ENCODE results near the gene ROM1. TPM values are rescaled to one million over a fixed set of nuclear protein-coding genes. Genes with fewer than 3 reads are reported as not detected.
"Not testable (repeated sequence)": the region's sequence is repeated elsewhere in the genome, so short reads cannot be mapped to it uniquely, and the experiment has no call there.

The ROM1 gene
- total RNA-seq, 4 donors from 2014 or later = 3.0 to 18.3 (median 10.7) TPM

DNA sequence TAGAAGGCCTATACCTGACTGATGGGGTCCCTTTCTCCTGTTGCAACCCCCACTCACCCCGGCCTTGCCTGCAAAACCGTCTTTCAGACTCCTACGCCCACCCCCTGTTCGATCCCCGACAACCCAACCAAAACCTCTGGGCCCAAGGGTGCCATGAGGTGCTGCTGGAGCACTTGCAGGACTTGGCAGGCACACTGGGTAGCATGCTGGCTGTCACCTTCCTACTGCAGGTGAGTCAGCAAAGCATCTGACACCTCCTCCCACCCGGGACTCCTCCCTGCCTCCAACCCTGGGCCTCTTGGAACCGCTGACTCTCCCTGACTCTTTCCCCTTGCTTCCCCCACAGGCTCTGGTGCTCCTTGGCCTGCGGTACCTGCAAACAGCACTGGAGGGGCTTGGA lies 1.2 kb downstream of the ROM1 start:
- TF ChIP-seq, protein P1, sequence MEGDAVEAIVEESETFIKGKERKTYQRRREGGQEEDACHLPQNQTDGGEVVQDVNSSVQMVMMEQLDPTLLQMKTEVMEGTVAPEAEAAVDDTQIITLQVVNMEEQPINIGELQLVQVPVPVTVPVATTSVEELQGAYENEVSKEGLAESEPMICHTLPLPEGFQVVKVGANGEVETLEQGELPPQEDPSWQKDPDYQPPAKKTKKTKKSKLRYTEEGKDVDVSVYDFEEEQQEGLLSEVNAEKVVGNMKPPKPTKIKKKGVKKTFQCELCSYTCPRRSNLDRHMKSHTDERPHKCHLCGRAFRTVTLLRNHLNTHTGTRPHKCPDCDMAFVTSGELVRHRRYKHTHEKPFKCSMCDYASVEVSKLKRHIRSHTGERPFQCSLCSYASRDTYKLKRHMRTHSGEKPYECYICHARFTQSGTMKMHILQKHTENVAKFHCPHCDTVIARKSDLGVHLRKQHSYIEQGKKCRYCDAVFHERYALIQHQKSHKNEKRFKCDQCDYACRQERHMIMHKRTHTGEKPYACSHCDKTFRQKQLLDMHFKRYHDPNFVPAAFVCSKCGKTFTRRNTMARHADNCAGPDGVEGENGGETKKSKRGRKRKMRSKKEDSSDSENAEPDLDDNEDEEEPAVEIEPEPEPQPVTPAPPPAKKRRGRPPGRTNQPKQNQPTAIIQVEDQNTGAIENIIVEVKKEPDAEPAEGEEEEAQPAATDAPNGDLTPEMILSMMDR (IDR thresholded peaks at IDR 0.05) = no peak
- TF ChIP-seq POLR2AphosphoS5 (IDR thresholded peaks at IDR 0.05) (no peak), EP300 (IDR thresholded peaks at IDR 0.05) (no peak), POLR2A (IDR thresholded peaks at IDR 0.05) (no peak)
- Histone ChIP-seq H3K9me3 (no peaks in the 10 kb centered on the region), H3K27ac (peak overlapping the region in 3 of 4 donors; percentile 96 to 98 (median 96)), H3K27me3 (no peaks in the 10 kb centered on the region), H3K4me3 (no peak overlapping the region), H3K36me3 (peaks cover 0 to 63% of the 10 kb centered on the region in 2 donors), H3K4me1 (peaks cover 2 to 44% (median 21%) of the 10 kb centered on the region in 3 donors)
- WGBS, 2 donors (ENCODE audit: low coverage in 1 of 2) = 50 to 55% methylated on average over 1 to 7 of the region's 8 CpGs
- ATAC-seq = no peak

DNA sequence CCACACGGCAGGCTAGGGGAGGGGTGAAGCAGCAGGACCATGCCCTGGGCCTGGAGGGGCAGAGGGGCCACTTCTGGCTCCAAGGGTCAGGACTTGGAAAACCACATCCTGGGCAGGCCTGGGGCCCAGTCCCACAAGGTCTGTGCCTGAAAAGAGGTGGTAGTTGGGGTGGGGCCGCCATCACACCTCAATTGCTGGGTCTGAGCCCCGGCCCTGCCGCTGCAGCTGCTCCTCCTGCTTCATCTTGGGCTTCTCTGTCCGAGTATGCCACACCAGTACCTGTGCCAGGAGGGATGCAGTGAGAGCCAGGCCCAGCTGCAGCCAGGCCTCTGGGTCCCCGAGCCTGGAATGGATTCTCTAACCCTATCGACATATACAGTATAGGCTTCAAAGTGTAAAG lies 2.5 kb downstream of the ROM1 start:
- peaks cover 0 to 54% of the 10 kb centered on the region in 2 donors for H3K36me3 ChIP-seq
- H3K4me1 ChIP-seq = peaks cover 2 to 42% (median 20%) of the 10 kb centered on the region in 3 donors
- no peaks in the 10 kb centered on the region for H3K9me3 ChIP-seq
- no peaks in the 10 kb centered on the region for H3K27me3 ChIP-seq
- no peak for ATAC-seq
- no CpG with 5 or more reads among the region's 7 CpGs for WGBS, 2 donors (ENCODE audit: low coverage in 1 of 2)
- TF ChIP-seq, protein P1 (IDR thresholded peaks at IDR 0.05) = no peak
- TF ChIP-seq EP300 (IDR thresholded peaks at IDR 0.05) (no peak), POLR2A (IDR thresholded peaks at IDR 0.05) (no peak), POLR2AphosphoS5 (IDR thresholded peaks at IDR 0.05) (no peak)
- no peak overlapping the region for H3K4me3 ChIP-seq
- no peak overlapping the region for H3K27ac ChIP-seq

DNA sequence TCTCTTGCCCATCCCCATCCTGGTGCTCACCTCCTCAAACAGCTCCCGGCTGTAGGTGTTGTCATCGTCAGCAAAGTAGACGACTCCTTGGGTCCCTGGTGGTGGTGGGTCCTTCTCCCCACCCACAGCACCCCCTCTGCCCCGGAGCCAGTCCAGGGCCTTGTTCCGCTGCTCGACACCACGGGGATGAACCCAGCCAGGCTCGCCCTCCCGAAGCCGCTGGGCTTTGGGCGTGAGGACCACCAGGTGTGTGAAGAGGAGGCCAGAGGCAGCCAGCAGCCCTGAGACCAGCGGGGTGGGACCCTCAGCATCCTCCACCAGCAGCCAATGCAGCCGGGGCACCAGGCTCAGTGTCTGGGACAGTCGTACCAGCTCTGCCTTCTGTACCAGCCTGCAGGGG lies 3.9 kb downstream of the ROM1 start:
- 92 to 100% methylated on average over 1 to 6 of the region's 14 CpGs for WGBS, 2 donors (ENCODE audit: low coverage in 1 of 2)
- peaks cover 0 to 48% of the 10 kb centered on the region in 2 donors for H3K36me3 ChIP-seq
- not testable (repeated sequence) for ATAC-seq, H3K27ac ChIP-seq, H3K4me3 ChIP-seq, H3K9me3 ChIP-seq, H3K27me3 ChIP-seq
- peaks cover 0 to 37% (median 14%) of the 10 kb centered on the region in 3 donors for H3K4me1 ChIP-seq

DNA sequence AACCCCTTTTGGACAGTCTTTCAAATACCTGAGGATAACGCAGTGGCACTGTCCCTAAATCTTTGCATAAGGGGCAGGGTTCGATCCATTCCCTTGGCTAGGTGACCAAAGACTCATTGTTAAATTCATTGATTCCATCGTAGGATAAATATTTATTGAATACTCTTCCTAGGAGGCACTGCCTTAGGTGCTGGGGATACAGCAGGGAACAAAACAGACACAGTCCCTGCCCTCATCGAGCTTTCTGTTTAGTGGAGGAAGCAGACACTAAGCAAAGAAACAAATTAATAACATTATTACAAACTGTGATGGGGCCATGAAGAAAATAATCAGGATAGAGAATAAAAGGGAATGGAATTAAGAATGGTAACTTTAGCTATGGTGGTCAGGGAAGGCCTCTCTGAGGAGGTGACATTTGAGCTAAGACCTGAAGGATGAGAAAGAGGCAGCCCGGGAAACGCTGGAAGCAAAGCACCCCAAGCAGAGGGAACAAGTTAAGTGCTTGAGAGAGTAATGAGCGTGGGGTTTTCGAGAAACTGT lies 8.0 kb downstream of the ROM1 start:
- no peak for ATAC-seq
- Histone ChIP-seq H3K4me3 (peak overlapping the region; percentile 63 to 73), H3K9me3 (no peaks in the 10 kb centered on the region), H3K4me1 (peaks cover 0 to 29% (median 11%) of the 10 kb centered on the region in 3 donors), H3K27ac (peak overlapping the region; percentile 58 to 88 (median 86)), H3K36me3 (peaks cover 0 to 48% of the 10 kb centered on the region in 2 donors), H3K27me3 (no peaks in the 10 kb centered on the region)
- TF ChIP-seq, protein P1 (IDR thresholded peaks at IDR 0.05) = no peak
- TF ChIP-seq POLR2AphosphoS5 (IDR thresholded peaks at IDR 0.05) (no peak), POLR2A (IDR thresholded peaks at IDR 0.05) (no peak), EP300 (IDR thresholded peaks at IDR 0.05) (no peak)
- 24 to 31% methylated on average over 6 to 8 of the region's 8 CpGs for WGBS, 2 donors (ENCODE audit: low coverage in 1 of 2)

DNA sequence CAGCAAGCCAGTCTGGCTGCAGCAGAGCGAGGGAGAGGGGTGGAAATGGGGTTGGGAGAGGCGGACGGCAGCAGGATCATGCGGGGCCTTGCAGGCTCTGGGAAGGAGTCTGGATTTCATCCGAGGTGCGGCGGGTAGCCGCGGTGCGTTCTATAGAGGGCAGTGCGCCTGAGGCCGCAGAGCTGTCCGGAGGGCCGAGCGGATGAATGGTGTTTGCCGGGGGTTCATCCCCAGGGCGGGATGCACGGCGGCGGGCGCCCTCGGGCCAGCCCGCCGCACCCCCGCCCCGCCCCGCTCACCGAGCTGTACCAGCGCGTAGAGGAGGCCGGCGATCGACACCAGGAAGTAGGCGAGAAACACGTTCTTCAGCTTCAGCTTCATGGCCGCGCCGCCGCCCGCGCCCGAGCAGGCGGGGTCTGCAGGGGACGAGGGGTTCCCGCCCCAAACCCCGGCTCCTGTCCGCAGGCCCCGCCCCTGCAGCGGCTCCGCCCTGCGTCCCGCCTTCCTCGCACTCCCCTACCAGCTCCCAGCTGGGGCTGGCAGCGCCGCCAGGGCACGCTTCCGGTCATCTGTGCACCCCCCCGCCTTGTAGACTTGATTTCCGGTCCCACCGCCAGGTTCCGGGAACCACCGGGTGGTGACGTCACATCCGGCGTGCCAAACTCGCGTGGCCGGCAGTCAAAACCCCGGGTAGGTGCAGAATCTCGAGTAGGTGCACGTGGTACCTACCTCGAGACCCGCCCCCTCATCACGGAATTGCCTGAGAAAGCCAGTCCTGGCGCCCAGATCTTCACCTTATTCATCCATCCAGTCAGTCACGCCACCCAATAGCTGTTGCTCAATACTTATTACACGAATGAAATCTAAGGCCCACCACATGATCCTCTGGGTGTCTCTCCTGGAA lies 8.8 kb downstream of the ROM1 start, which contains the start of gene B3GAT3:
B3GAT3 (minus strand) TSS at position 420 of the 904 bp plus-strand sequence; CDS start at position 381, 39 bp downstream.
- TF ChIP-seq POLR2AphosphoS5 (IDR thresholded peaks at IDR 0.05) = peak; percentile 97
- no peak for TF ChIP-seq EP300 (IDR thresholded peaks at IDR 0.05)
- peak; percentile 77 to 79 for TF ChIP-seq POLR2A (IDR thresholded peaks at IDR 0.05)
- TF ChIP-seq, protein P1 (IDR thresholded peaks at IDR 0.05) = peak in 3 of 4 experiments; percentile 34 to 39 (median 37)
- 0 to 4% methylated on average over 3 to 13 of the region's 77 CpGs for WGBS, 2 donors (ENCODE audit: low coverage in 1 of 2)
- ATAC-seq = peak; percentile 99

More for the DNA sequence above, 8.8 kb downstream of the ROM1 start, which contains the start of gene B3GAT3:
- Histone ChIP-seq H3K9me3 (no peaks in the 10 kb centered on the region), H3K27ac (peak within 1 kb of the TSS; percentile 69 to 88 (median 86)), H3K4me3 (peak within 1 kb of the TSS; percentile 63 to 73), H3K27me3 (no peaks in the 10 kb centered on the region), H3K36me3 (peaks cover 0 to 48% of the 10 kb centered on the region in 2 donors), H3K4me1 (peaks cover 0 to 29% (median 11%) of the 10 kb centered on the region in 3 donors)

Data from gastroesophageal sphincter (tissue), 4 donors.